22Rv1 (cell line): Measurements from ENCODE around the gene RPA3.

Experiments
- H3K27ac ChIP-seq: fragments of 450-650 bp; 2 replicates; pipeline ENCODE4 v1.5.1; 2017
- CTCF ChIP-seq: fragments of 450-650 bp; IDR thresholded peaks from 2 replicates; pipeline ENCODE4 v1.5.1; 2017; ENCODE audit warnings: mild to moderate bottlenecking
- ZFX ChIP-seq: fragments of 450-650 bp; IDR thresholded peaks from 2 replicates; pipeline ENCODE4 v1.6.1; 2017; ENCODE audit warnings: antibody characterized with exemption, borderline replicate concordance

Gene RPA3

GRCh38 chr7:7682861-7683260 lies 35.5 kb downstream of the RPA3 start:
- TF ChIP-seq ZFX, result no peak
- H3K27ac ChIP-seq, result no peak overlapping the region

- H3K27ac ChIP-seq, result no peak overlapping the region
- no peak for TF ChIP-seq CTCF
- no peak for TF ChIP-seq ZFX
Measured at GRCh38 chr7:7681936-7682329, 36.5 kb downstream of the RPA3 start.

- peak overlapping the region; percentile 53 for H3K27ac ChIP-seq
- no peak for TF ChIP-seq ZFX
- peak; percentile 85 for TF ChIP-seq CTCF
Measured at GRCh38 chr7:7681191-7681935, 37.0 kb downstream of the RPA3 start.

GRCh38 chr7:7679640-7680039 lies 38.8 kb downstream of the RPA3 start:
- peak overlapping the region; percentile 53; the same call in 1 of the 2 replicates for H3K27ac ChIP-seq

GRCh38 chr7:7675686-7676085 lies 42.7 kb downstream of the RPA3 start:
- no peak overlapping the region for H3K27ac ChIP-seq
- TF ChIP-seq ZFX, result no peak
- no peak for TF ChIP-seq CTCF

- no peak for TF ChIP-seq CTCF
- no peak for TF ChIP-seq ZFX
- no peak overlapping the region for H3K27ac ChIP-seq
Measured at GRCh38 chr7:7673240-7673550, 45.2 kb downstream of the RPA3 start.

- no peak for TF ChIP-seq ZFX
- no peak for TF ChIP-seq CTCF
- no peak overlapping the region for H3K27ac ChIP-seq
Measured at GRCh38 chr7:7672545-7673239, 45.7 kb downstream of the RPA3 start.

GRCh38 chr7:7671361-7671760 lies 47.0 kb downstream of the RPA3 start:
- H3K27ac ChIP-seq, result no peak overlapping the region
- TF ChIP-seq ZFX, result no peak
- no peak for TF ChIP-seq CTCF
